ENCODE results near the gene RGMB. TPM values are rescaled to one million over a fixed set of nuclear protein-coding genes. Genes with fewer than 3 reads are reported as not detected.

The RGMB gene
- polyA plus RNA-seq, 1 of the 3 experiments (the other 2 are of a cell fraction), result 86.7 TPM

DNA sequence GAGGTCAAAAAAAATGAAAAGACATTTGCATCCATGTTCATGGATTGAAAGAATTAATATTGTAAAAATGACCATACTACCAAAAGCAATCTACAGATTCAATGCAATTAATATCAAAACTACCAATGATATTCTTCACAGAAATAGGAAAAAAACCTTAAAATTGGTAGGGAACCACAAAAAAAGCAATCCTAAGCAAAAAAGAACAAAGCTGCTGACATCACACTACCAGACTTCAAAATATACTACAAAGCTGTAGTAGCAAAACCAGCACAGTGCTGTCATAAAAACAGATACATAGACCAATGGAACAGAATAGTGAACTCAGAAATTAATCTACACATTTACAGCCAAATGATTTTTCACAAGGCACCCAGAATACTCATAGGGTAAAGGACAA, 34.3 kb downstream of the RGMB start:
- Histone ChIP-seq H3K4me2 (no peak overlapping the region), H2AFZ (ENCODE audit: low read depth) (no peak overlapping the region), H3K9me3 (peaks cover 13% of the 10 kb centered on the region), H3F3A (replicated peaks; ENCODE audit: insufficient read depth) (no peaks in the 10 kb centered on the region), H3K36me3 (replicated peaks in 1 of 2; ENCODE audit: control insufficient read depth in 1 of 2, insufficient read depth in 2 of 2, low read length in 1 of 2) (peaks cover 0 to 12% of the 10 kb centered on the region in 2 experiments), H3K9ac (no peak overlapping the region), H3K79me2 (ENCODE audit: insufficient read depth) (no peaks in the 10 kb centered on the region), H3K9me2 (no peaks in the 10 kb centered on the region), H3K4me3 (ENCODE audit: low read depth in 2 of 2, low read length in 1 of 2) (no peak overlapping the region), H3K27ac (ENCODE audit: low read depth in 2 of 2, low read length in 1 of 2) (no peak overlapping the region), H4K20me1 (ENCODE audit: insufficient read depth) (no peaks in the 10 kb centered on the region), H3K27me3 (ENCODE audit: insufficient read depth) (no peaks in the 10 kb centered on the region), H3K4me1 (ENCODE audit: control insufficient read depth in 1 of 2, insufficient read depth in 2 of 2, low read depth in 1 of 2, low read length in 1 of 2) (no peaks in the 10 kb centered on the region)
- no peak for TF ChIP-seq NRF1 (IDR thresholded peaks at IDR 0.05; ENCODE audit: low read depth, low read length)
- TF ChIP-seq, protein P1, sequence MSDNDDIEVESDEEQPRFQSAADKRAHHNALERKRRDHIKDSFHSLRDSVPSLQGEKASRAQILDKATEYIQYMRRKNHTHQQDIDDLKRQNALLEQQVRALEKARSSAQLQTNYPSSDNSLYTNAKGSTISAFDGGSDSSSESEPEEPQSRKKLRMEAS (IDR thresholded peaks at IDR 0.05; ENCODE audit: low read depth), result no peak
- no peak for TF ChIP-seq JUND (IDR thresholded peaks at IDR 0.05)
- no peak for TF ChIP-seq FOXM1 (IDR thresholded peaks at IDR 0.05; ENCODE audit: low read depth)
- no peak for TF ChIP-seq RFX5 (IDR thresholded peaks at IDR 0.05; ENCODE audit: low read length)
- TF ChIP-seq TEAD4 (IDR thresholded peaks at IDR 0.05; ENCODE audit: borderline replicate concordance, insufficient read depth), result no peak
- TF ChIP-seq MXI1 (IDR thresholded peaks at IDR 0.05; ENCODE audit: low read depth, low read length), result no peak
- no peak for TF ChIP-seq GABPA (IDR thresholded peaks at IDR 0.05; ENCODE audit: low read depth)
- no peak for TF ChIP-seq YY1 (IDR thresholded peaks at IDR 0.05; ENCODE audit: low read depth)
- no peak for TF ChIP-seq RAD21 (IDR thresholded peaks at IDR 0.05; ENCODE audit: low read length)
- TF ChIP-seq TAF1 (IDR thresholded peaks at IDR 0.05; ENCODE audit: borderline replicate concordance, low read depth, low read length), result no peak
- no peak for TF ChIP-seq MEF2A (IDR thresholded peaks at IDR 0.05; ENCODE audit: borderline replicate concordance, low read depth)
- TF ChIP-seq SIN3A (IDR thresholded peaks at IDR 0.05; ENCODE audit: borderline replicate concordance, low read depth, low read length), result no peak
- TF ChIP-seq USF2 (IDR thresholded peaks at IDR 0.05; ENCODE audit: borderline replicate concordance, low read depth, low read length), result no peak
- TF ChIP-seq, protein P2, sequence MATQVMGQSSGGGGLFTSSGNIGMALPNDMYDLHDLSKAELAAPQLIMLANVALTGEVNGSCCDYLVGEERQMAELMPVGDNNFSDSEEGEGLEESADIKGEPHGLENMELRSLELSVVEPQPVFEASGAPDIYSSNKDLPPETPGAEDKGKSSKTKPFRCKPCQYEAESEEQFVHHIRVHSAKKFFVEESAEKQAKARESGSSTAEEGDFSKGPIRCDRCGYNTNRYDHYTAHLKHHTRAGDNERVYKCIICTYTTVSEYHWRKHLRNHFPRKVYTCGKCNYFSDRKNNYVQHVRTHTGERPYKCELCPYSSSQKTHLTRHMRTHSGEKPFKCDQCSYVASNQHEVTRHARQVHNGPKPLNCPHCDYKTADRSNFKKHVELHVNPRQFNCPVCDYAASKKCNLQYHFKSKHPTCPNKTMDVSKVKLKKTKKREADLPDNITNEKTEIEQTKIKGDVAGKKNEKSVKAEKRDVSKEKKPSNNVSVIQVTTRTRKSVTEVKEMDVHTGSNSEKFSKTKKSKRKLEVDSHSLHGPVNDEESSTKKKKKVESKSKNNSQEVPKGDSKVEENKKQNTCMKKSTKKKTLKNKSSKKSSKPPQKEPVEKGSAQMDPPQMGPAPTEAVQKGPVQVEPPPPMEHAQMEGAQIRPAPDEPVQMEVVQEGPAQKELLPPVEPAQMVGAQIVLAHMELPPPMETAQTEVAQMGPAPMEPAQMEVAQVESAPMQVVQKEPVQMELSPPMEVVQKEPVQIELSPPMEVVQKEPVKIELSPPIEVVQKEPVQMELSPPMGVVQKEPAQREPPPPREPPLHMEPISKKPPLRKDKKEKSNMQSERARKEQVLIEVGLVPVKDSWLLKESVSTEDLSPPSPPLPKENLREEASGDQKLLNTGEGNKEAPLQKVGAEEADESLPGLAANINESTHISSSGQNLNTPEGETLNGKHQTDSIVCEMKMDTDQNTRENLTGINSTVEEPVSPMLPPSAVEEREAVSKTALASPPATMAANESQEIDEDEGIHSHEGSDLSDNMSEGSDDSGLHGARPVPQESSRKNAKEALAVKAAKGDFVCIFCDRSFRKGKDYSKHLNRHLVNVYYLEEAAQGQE (IDR thresholded peaks at IDR 0.05; ENCODE audit: low read depth, low read length), result no peak
- TF ChIP-seq RXRA (IDR thresholded peaks at IDR 0.05; ENCODE audit: borderline replicate concordance, low read depth), result no peak
- ChIA-PET POLR2A (no interaction called here), CTCF (no interaction called here)
- DNase-seq, result no peak
